CD4-positive, alpha-beta memory T cell (primary cell): Measurements from ENCODE around the gene ZNHIT2. TPM values are rescaled to one million over a fixed set of nuclear protein-coding genes. Genes with fewer than 3 reads are reported as not detected.
A peak's percentile ranks its signal among the peaks of the same experiment; 100 is the strongest.

Source experiments
- CTCF ChIA-PET: fragments of 350-600 bp; sonication (Branson Sonifier 250); formaldehyde crosslinking; loops from one replicate; lab custom pipeline; 2021; ENCODE audit warnings: inconsistent platforms; ENCODE audit not compliant: partially characterized antibody; lab: Charles Lee
- POLR2A ChIA-PET: fragments of 350-600 bp; sonication (Branson Sonifier 250); formaldehyde crosslinking; loops from one replicate; lab custom pipeline; 2021; ENCODE audit not compliant: partially characterized antibody; lab: Charles Lee
- DNase-seq, 5 donors: peaks; one replicate each; pipeline versions ENCODE4 v3.0.0 to v3.0.0-alpha.2; 2020 to 2022; ENCODE audit warnings: mixed read lengths in 1 of 5
- H3K27ac ChIP-seq: one replicate; pipeline ENCODE4 v1.7.0; 2013; ENCODE audit warnings: low read depth, low read length
- H3K27me3 ChIP-seq: 2 replicates; pipeline ENCODE4 v1.7.0; 2013; ENCODE audit warnings: mild to moderate bottlenecking, low read length, moderate library complexity; ENCODE audit not compliant: insufficient read depth
- H3K36me3 ChIP-seq: 2 replicates; pipeline ENCODE4 v1.7.0; 2013; ENCODE audit warnings: mild to moderate bottlenecking, low read length, moderate library complexity; ENCODE audit not compliant: insufficient read depth
- H3K4me1 ChIP-seq: 2 replicates; pipeline ENCODE4 v1.7.0; 2013; ENCODE audit warnings: mild to moderate bottlenecking, low read length, moderate library complexity; ENCODE audit not compliant: insufficient read depth
- H3K4me3 ChIP-seq, 2 donors: one replicate each; pipeline ENCODE4 v1.7.0; 2013; ENCODE audit warnings: low read length in 2 of 2, mild to moderate bottlenecking in 1 of 2
- H3K9me3 ChIP-seq, 2 donors: one replicate each; pipeline ENCODE4 v1.7.0; 2013; ENCODE audit warnings: low read length in 2 of 2, control low read depth in 1 of 2; ENCODE audit not compliant: control insufficient read depth in 1 of 2
- H3K27ac Mint-ChIP-seq, 7 donors: one replicate each; pipeline ENCODE4 v1.8.0; 2020 to 2021; ENCODE audit warnings: mixed read lengths in 7 of 7, mild to moderate bottlenecking in 6 of 7, inconsistent platforms in 3 of 7, moderate library complexity in 3 of 7
- H3K27me3 Mint-ChIP-seq, 2 donors: one replicate each; pipeline ENCODE4 v1.8.0; 2020 to 2021; ENCODE audit warnings: mixed read lengths in 2 of 2
- H3K36me3 Mint-ChIP-seq, 2 donors: one replicate each; pipeline ENCODE4 v1.8.0; 2020 to 2021; ENCODE audit warnings: mixed read lengths in 2 of 2, inconsistent platforms in 1 of 2, mild to moderate bottlenecking in 1 of 2
- H3K4me1 Mint-ChIP-seq, 4 donors: one replicate each; pipeline ENCODE4 v1.8.0; 2020 to 2021; ENCODE audit warnings: mixed read lengths in 4 of 4, mild to moderate bottlenecking in 1 of 4
- H3K4me3 Mint-ChIP-seq, 8 donors: one replicate each; pipeline ENCODE4 v1.8.0; 2020 to 2021; ENCODE audit warnings: mixed read lengths in 8 of 8, mild to moderate bottlenecking in 7 of 8, moderate library complexity in 6 of 8, inconsistent platforms in 3 of 8
- H3K9me3 Mint-ChIP-seq, 8 donors: one replicate each; pipeline ENCODE4 v1.8.0; 2020 to 2021; ENCODE audit warnings: mixed read lengths in 8 of 8, mild to moderate bottlenecking in 5 of 8, inconsistent platforms in 3 of 8, moderate library complexity in 1 of 8
- intact Hi-C: fragments of 100-400 bp; cut with micrococcal nuclease; formaldehyde crosslinking; loops from one replicate; pipeline ENCODE4 v1.15.1; 2023
- polyA plus RNA-seq, 2 donors: library from polyadenylated mRNA; unstranded; fragments of 300-500 nt; fragmentation: Illumina TruSeq; gene quantifications; one replicate each; pipeline ENCODE4 v1.2.3, GENCODE V29; 2021
- total RNA-seq, 2 experiments: library from RNA; stranded (reverse); gene quantifications; one replicate each; pipeline ENCODE4 v1.2.3, GENCODE V29; 2021

Gene ZNHIT2
- total RNA-seq (10 to 100 TPM; 15.9 to 16.5 TPM), polyA plus RNA-seq (10 to 100 TPM; 13.1 to 22.5 TPM)

- H3K27me3 Mint-ChIP-seq, result no peaks in the 10 kb centered on the region
- CTCF ChIA-PET, result interaction anchor here (0.7 to 3.3 kb wide), 13 partner anchors 14 to 343 kb away, joined by 3 to 23 read pairs (median 4); partner anchors contain the start of genes ARL2, CAPN1, SYVN1 and VPS51
- Histone ChIP-seq H3K4me3 (peak within 1 kb of the TSS; percentile 69 to 82), H3K27ac (peak within 1 kb of the TSS; percentile 91), H3K9me3 (no peaks in the 10 kb centered on the region), H3K4me1 (peaks cover 40% of the 10 kb centered on the region), H3K36me3 (peaks cover 26% of the 10 kb centered on the region), H3K27me3 (no peaks in the 10 kb centered on the region)
- H3K4me3 Mint-ChIP-seq, result peak within 1 kb of the TSS; percentile 88 to 94 (median 92)
- intact Hi-C loops, result loop anchor here (1.0 to 10.0 kb wide), 11 partner anchors 17 to 498 kb away; partner anchors contain the start of genes ATG2A, CDCA5, PCNX3 and RASGRP2
- peak; percentile 100 for DNase-seq
- H3K27ac Mint-ChIP-seq, result peak within 1 kb of the TSS; percentile 95 to 99 (median 97)
- H3K36me3 Mint-ChIP-seq, result peaks cover 32 to 42% of the 10 kb centered on the region in 2 donors
- peaks cover 0 to 1% (median 0%) of the 10 kb centered on the region in 8 donors for H3K9me3 Mint-ChIP-seq
- POLR2A ChIA-PET, result interaction anchor here (0.5 to 15.5 kb wide), 44 partner anchors 9 to 872 kb away, joined by 3 to 320 read pairs (median 4); partner anchors contain the start of genes ARL2, ATG2A, CAPN1 and CDC42BPG
- H3K4me1 Mint-ChIP-seq, result peaks cover 17 to 69% (median 42%) of the 10 kb centered on the region in 4 donors
Measured at GRCh38 chr11:65117206-65118096, at the start of gene ZNHIT2. ZNHIT2 (minus strand) TSS chr11:65117701; CDS start chr11:65117653, 48 bp downstream.

DNA sequence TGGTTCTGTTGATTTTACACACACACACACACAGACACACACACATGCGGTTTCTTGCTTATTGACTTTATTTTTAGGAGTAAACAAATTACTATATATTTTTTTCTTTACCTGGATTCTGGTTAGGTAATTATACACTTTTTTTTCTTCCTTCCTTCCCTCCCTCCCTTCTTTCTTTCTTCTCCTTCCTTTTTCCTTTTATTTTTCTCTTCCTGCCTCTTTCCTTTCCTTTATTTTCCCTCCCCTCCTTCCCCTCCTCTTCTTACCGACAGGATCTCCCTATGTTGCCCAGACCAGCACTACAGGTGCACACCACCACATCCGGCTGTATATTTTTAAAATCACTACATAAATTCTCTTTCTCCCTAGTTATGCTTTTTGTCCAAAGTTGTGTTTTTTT, 49.4 kb upstream of the ZNHIT2 start:
- intact Hi-C loops, result no loop called here
- no peaks in the 10 kb centered on the region for H3K9me3 ChIP-seq
- H3K36me3 Mint-ChIP-seq, result no peaks in the 10 kb centered on the region
- POLR2A ChIA-PET, result no interaction called here
- no peak overlapping the region for H3K4me3 Mint-ChIP-seq
- no peaks in the 10 kb centered on the region for H3K4me1 Mint-ChIP-seq
- no peaks in the 10 kb centered on the region for H3K36me3 ChIP-seq
- no peaks in the 10 kb centered on the region for H3K27me3 ChIP-seq
- H3K4me1 ChIP-seq, result no peaks in the 10 kb centered on the region
- CTCF ChIA-PET, result no interaction called here
- H3K9me3 Mint-ChIP-seq, result no peaks in the 10 kb centered on the region
- no peak overlapping the region for H3K4me3 ChIP-seq
- no peaks in the 10 kb centered on the region for H3K27me3 Mint-ChIP-seq
- DNase-seq, result no peak
- H3K27ac Mint-ChIP-seq, result peak overlapping the region in 1 of 7 donors; percentile 61
- no peak overlapping the region for H3K27ac ChIP-seq

DNA sequence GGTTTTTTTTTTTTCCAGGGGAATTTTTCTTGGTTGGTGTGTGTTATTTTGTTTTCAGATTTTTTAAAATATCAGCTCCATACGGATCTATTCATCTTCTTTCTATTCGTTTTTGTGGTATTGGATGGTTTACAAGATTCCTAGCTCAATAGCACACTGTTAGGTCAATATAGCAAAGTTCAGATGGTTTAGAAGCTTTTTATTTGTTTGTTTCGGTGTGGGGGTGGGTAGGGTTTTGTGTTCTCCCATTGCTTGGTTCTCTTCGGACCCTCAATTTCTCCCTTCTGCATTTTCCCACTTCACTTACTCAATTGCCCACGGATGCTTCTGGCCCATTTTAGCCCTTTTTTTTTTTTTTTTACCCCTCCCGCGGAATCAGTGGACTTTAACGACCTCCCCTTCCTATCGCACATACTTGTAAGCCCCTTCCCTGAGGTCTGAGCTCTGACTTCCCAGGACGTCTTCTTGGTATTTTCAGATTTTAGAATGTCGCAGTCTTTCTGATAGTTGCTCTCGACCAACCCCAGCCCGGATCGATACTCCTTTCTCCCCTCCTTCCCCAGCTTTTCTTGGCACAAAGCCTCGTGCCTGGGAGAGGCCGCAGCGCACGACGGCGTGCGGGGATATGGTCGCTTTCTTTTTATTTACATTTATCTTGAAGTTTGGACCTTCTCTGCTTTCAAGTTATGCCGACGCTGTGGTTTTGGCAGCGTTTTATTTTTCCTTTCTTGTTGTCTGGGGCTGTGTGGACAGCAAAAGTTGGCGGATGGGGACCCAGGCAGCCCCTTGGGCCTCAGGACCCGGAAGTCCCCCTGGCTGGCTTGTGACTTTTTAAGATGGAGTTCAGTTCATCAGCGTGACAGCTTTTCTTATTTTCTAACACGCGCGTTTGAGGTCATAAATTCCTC, 48.2 kb upstream of the ZNHIT2 start:
- no peaks in the 10 kb centered on the region for H3K4me1 Mint-ChIP-seq
- intact Hi-C loops, result no loop called here
- H3K4me3 Mint-ChIP-seq, result no peak overlapping the region
- no peaks in the 10 kb centered on the region for H3K9me3 ChIP-seq
- no peaks in the 10 kb centered on the region for H3K36me3 ChIP-seq
- H3K27me3 ChIP-seq, result no peaks in the 10 kb centered on the region
- DNase-seq, result no peak
- H3K36me3 Mint-ChIP-seq, result no peaks in the 10 kb centered on the region
- H3K27ac ChIP-seq, result no peak overlapping the region
- H3K4me1 ChIP-seq, result no peaks in the 10 kb centered on the region
- CTCF ChIA-PET, result no interaction called here
- no peaks in the 10 kb centered on the region for H3K27me3 Mint-ChIP-seq
- POLR2A ChIA-PET, result no interaction called here
- no peaks in the 10 kb centered on the region for H3K9me3 Mint-ChIP-seq
- H3K27ac Mint-ChIP-seq, result no peak overlapping the region
- no peak overlapping the region for H3K4me3 ChIP-seq

- Histone ChIP-seq H3K27me3 (no peaks in the 10 kb centered on the region), H3K36me3 (no peaks in the 10 kb centered on the region), H3K9me3 (no peaks in the 10 kb centered on the region), H3K4me1 (no peaks in the 10 kb centered on the region), H3K4me3 (no peak overlapping the region), H3K27ac (no peak overlapping the region)
- H3K9me3 Mint-ChIP-seq, result no peaks in the 10 kb centered on the region
- ChIA-PET POLR2A (no interaction called here), CTCF (no interaction called here)
- H3K4me3 Mint-ChIP-seq, result no peak overlapping the region
- intact Hi-C loops, result no loop called here
- peaks cover 0 to 4% of the 10 kb centered on the region in 2 donors for H3K27me3 Mint-ChIP-seq
- no peaks in the 10 kb centered on the region for H3K4me1 Mint-ChIP-seq
- H3K27ac Mint-ChIP-seq, result no peak overlapping the region
- H3K36me3 Mint-ChIP-seq, result no peaks in the 10 kb centered on the region
- DNase-seq, result no peak
Measured at GRCh38 chr11:65163684-65164083, 46.2 kb upstream of the ZNHIT2 start.

DNA sequence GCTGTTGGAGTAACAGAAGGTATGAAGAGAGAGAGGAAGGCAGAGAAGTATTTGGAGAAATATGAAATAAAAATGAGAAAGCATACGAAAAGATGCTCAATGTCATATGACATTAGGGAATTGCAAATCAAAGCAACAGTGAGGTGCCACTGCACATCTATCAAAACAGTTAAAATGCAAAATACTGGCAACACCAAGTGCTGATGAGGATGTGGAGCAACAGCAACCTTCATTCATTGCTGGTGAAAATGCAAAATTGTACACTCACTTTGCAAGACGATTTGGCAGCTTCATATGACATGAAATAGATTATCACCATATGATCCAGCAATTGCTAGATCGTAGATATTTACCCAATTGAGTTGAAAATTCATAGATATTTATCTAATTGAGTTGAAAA, 43.1 kb upstream of the ZNHIT2 start:
- H3K4me3 ChIP-seq, result no peak overlapping the region
- CTCF ChIA-PET, result no interaction called here
- no peaks in the 10 kb centered on the region for H3K9me3 ChIP-seq
- H3K4me3 Mint-ChIP-seq, result no peak overlapping the region
- H3K4me1 Mint-ChIP-seq, result no peaks in the 10 kb centered on the region
- H3K27me3 Mint-ChIP-seq, result peaks cover 0 to 4% of the 10 kb centered on the region in 2 donors
- no peaks in the 10 kb centered on the region for H3K27me3 ChIP-seq
- intact Hi-C loops, result no loop called here
- DNase-seq, result no peak
- H3K36me3 ChIP-seq, result no peaks in the 10 kb centered on the region
- H3K9me3 Mint-ChIP-seq, result no peaks in the 10 kb centered on the region
- H3K27ac ChIP-seq, result no peak overlapping the region
- no peak overlapping the region for H3K27ac Mint-ChIP-seq
- no peaks in the 10 kb centered on the region for H3K36me3 Mint-ChIP-seq
- POLR2A ChIA-PET, result no interaction called here
- H3K4me1 ChIP-seq, result no peaks in the 10 kb centered on the region

GRCh38 chr11:65159012-65159411, 41.5 kb upstream of the ZNHIT2 start:
- no peak for DNase-seq
- H3K4me1 ChIP-seq, result no peaks in the 10 kb centered on the region
- no peaks in the 10 kb centered on the region for H3K9me3 ChIP-seq
- no peak overlapping the region for H3K27ac Mint-ChIP-seq
- POLR2A ChIA-PET, result no interaction called here
- H3K4me3 Mint-ChIP-seq, result no peak overlapping the region
- H3K9me3 Mint-ChIP-seq, result no peaks in the 10 kb centered on the region
- CTCF ChIA-PET, result no interaction called here
- H3K4me1 Mint-ChIP-seq, result no peaks in the 10 kb centered on the region
- no peak overlapping the region for H3K27ac ChIP-seq
- no peaks in the 10 kb centered on the region for H3K36me3 Mint-ChIP-seq
- H3K4me3 ChIP-seq, result no peak overlapping the region
- H3K27me3 Mint-ChIP-seq, result peaks cover 0 to 4% of the 10 kb centered on the region in 2 donors
- intact Hi-C loops, result no loop called here
- H3K27me3 ChIP-seq, result no peaks in the 10 kb centered on the region
- no peaks in the 10 kb centered on the region for H3K36me3 ChIP-seq

DNA sequence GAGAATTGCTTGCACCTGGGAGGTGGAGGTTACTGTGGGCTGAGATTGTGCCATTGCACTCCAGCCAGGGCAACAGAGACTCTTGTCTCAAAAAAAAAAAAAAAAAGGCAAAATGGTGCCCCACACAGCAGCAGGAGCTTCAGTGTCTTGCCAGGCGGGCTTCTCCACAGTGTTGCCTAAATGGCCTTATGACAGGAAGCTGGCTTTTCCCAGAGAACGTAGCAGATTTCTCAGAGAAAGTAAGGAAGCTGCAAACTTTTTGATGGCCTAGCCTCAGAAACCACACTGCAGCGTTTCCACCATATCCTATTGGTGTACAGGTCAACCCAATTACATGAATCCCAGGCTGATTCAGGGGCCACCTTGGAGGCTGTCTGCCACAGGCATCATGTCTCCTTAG, 39.8 kb upstream of the ZNHIT2 start:
- no peaks in the 10 kb centered on the region for H3K4me1 ChIP-seq
- no peak overlapping the region for H3K27ac ChIP-seq
- no peaks in the 10 kb centered on the region for H3K27me3 ChIP-seq
- DNase-seq, result no peak
- H3K4me3 ChIP-seq, result no peak overlapping the region
- intact Hi-C loops, result no loop called here
- CTCF ChIA-PET, result no interaction called here
- peaks cover 0 to 4% of the 10 kb centered on the region in 2 donors for H3K27me3 Mint-ChIP-seq
- POLR2A ChIA-PET, result no interaction called here
- H3K4me3 Mint-ChIP-seq, result no peak overlapping the region
- no peaks in the 10 kb centered on the region for H3K36me3 Mint-ChIP-seq
- no peaks in the 10 kb centered on the region for H3K9me3 Mint-ChIP-seq
- H3K4me1 Mint-ChIP-seq, result no peaks in the 10 kb centered on the region
- no peak overlapping the region for H3K27ac Mint-ChIP-seq
- no peaks in the 10 kb centered on the region for H3K9me3 ChIP-seq
- H3K36me3 ChIP-seq, result no peaks in the 10 kb centered on the region
